Type B pancreatic cell (in vitro differentiated cells): ENCODE data around the gene A1BG. TPM values are rescaled to one million over a fixed set of nuclear protein-coding genes. Genes with fewer than 3 reads are reported as not detected.
A peak's percentile ranks its signal among the peaks of the same experiment; 100 is the strongest.

Experiments
- DNase-seq: peaks from one replicate; pipeline ENCODE4 v3.0.0; 2021; ENCODE audit warnings: mixed read lengths; ENCODE audit not compliant: unreplicated experiment; ENCODE audit errors: extremely low spot score
- H3K27ac Mint-ChIP-seq: 2 replicates; pipeline ENCODE4 v1.8.0; 2021; ENCODE audit warnings: mild to moderate bottlenecking, mixed read lengths
- H3K27me3 Mint-ChIP-seq: 2 replicates; pipeline ENCODE4 v1.8.0; 2021; ENCODE audit warnings: mixed read lengths
- H3K36me3 Mint-ChIP-seq: 2 replicates; pipeline ENCODE4 v1.8.0; 2021; ENCODE audit warnings: mixed read lengths
- H3K4me1 Mint-ChIP-seq: one replicate; pipeline ENCODE4 v1.8.0; 2021; ENCODE audit warnings: mixed read lengths; ENCODE audit not compliant: unreplicated experiment
- H3K4me3 Mint-ChIP-seq: 2 replicates; pipeline ENCODE4 v1.8.0; 2021; ENCODE audit warnings: mild to moderate bottlenecking, mixed read lengths
- H3K9me3 Mint-ChIP-seq: 2 replicates; pipeline ENCODE4 v1.8.0; 2021; ENCODE audit warnings: mixed read lengths
- CTCF ChIP-seq: fragments of 200-600 bp; sonication (generic); conservative IDR thresholded peaks from 2 replicates; pipeline ENCODE4 v1.5.0; 2021; ENCODE audit warnings: antibody characterized with exemption, mild to moderate bottlenecking
- total RNA-seq: library from RNA; stranded (reverse); gene quantifications from 2 replicates; pipeline ENCODE4 v1.2.1, GENCODE V29; 2021; ENCODE audit warnings: low replicate concordance

The A1BG gene
- total RNA-seq, 1 donor from 2014 or later: 11.7 TPM

GRCh38 chr19:58387338-58388174 is 34.3 kb upstream of the A1BG start:
- Mint-ChIP-seq H3K27ac (peak overlapping the region; percentile 99), H3K9me3 (no peaks in the 10 kb centered on the region), H3K27me3 (no peaks in the 10 kb centered on the region), H3K4me1 (peaks cover 11% of the 10 kb centered on the region), H3K36me3 (peaks cover 12% of the 10 kb centered on the region), H3K4me3 (peak overlapping the region; percentile 98)
- no peak for DNase-seq
- no peak for TF ChIP-seq CTCF

DNA sequence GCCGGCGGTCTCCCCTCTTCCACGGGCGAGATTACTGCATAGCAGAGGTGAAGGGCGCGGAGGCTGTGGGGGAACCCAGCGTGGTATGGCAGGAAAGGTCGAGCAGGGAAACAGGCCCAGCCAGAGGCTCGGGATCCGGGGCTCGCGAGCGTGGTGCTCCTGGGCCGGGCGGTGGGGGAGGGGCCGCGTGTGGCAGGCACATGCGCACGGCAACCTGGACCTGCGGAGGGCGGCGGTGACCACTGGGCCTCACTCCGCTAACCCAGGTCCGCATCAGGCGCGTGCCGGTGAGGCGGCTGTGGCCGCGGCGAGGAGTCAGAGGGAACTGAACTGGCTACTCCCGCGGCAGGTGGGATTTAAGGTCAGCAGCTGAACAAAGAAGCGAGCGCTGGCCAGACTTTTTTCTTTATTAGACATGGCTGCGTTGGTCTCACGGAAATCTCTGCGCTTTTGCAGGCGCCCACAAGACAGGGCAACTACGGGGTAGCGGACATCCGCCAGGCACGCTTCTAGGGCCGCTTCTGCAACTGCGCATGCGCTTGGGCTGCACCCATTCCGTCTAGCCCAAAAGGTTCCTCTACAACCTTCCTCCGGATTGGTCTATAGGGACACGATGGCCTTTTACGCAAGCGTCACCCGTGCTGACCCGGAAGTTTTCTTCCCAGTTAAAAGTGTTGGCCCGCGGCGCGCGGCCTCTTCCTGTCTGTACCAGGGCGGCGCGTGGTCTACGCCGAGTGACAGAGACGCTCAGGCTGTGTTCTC is 33.5 kb upstream of the A1BG start, which contains the start of gene RPS5:
Gene RPS5 (plus strand): TSS at position 694 of the 762 bp plus-strand sequence. CDS start 869 bp downstream, outside the sequence.
- H3K27me3 Mint-ChIP-seq: no peaks in the 10 kb centered on the region
- H3K27ac Mint-ChIP-seq: peak within 1 kb of the TSS; percentile 99
- H3K9me3 Mint-ChIP-seq: no peaks in the 10 kb centered on the region

DNA sequence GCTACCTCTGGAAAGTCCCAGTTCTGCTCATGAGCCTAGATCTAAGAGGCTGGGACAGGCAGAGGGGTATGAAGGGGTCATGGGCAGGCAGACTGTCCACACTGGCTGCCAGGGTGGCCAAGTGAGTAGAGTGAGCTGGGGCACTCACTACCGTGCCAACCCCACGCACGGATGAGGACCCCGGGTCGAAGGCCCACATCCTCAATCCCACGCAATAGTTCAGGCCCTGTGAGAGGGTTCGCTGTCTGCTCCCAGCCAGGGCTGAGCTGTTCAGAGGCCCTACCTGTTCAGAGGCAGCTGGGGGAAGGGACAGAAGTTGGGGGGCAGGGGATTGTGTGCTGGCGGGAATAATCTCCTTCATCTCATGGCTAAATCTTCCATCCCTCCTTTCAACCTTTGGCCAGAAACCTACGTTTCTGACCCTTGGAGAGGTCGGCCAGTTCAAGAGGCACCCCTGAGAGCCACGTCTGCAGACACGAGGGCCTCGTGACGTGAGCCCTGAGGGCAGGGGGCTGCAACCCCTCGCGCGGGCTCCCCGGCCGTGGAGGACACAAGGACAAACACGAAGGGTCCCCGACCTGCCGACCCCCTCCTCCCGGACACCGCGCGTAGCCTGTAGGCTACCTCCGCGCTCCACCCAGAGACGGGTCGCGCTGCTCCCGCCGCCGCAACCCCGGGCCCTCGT is 32.7 kb upstream of the A1BG start:
- Mint-ChIP-seq H3K4me3 (peak overlapping the region; percentile 98), H3K9me3 (no peaks in the 10 kb centered on the region), H3K36me3 (peaks cover 12% of the 10 kb centered on the region), H3K27me3 (no peaks in the 10 kb centered on the region), H3K4me1 (peaks cover 11% of the 10 kb centered on the region), H3K27ac (peak overlapping the region; percentile 99)
- TF ChIP-seq CTCF: no peak
- DNase-seq: no peak

More for the DNA sequence above, 33.5 kb upstream of the A1BG start, which contains the start of gene RPS5:
- Mint-ChIP-seq H3K36me3 (peaks cover 12% of the 10 kb centered on the region), H3K4me1 (peaks cover 11% of the 10 kb centered on the region), H3K4me3 (peak within 1 kb of the TSS; percentile 98)
- no peak for TF ChIP-seq CTCF
- peak; percentile 95 for DNase-seq

- DNase-seq: no peak
- H3K4me3 Mint-ChIP-seq: peak overlapping the region; percentile 98
- H3K4me1 Mint-ChIP-seq: peaks cover 11% of the 10 kb centered on the region
- peaks cover 8% of the 10 kb centered on the region for H3K36me3 Mint-ChIP-seq
- TF ChIP-seq CTCF: no peak
- peak overlapping the region; percentile 99 for H3K27ac Mint-ChIP-seq
- H3K27me3 Mint-ChIP-seq: no peaks in the 10 kb centered on the region
- no peaks in the 10 kb centered on the region for H3K9me3 Mint-ChIP-seq
These were observed 32.1 kb upstream of the A1BG start for GRCh38 chr19:58385313-58385890.

- H3K9me3 Mint-ChIP-seq: no peaks in the 10 kb centered on the region
- no peak for DNase-seq
- no peak overlapping the region for H3K27ac Mint-ChIP-seq
- peak overlapping the region; percentile 71 for H3K4me3 Mint-ChIP-seq
- H3K4me1 Mint-ChIP-seq: peaks cover 7% of the 10 kb centered on the region
- no peaks in the 10 kb centered on the region for H3K36me3 Mint-ChIP-seq
- no peak for TF ChIP-seq CTCF
- no peaks in the 10 kb centered on the region for H3K27me3 Mint-ChIP-seq
These were observed 29.8 kb upstream of the A1BG start for GRCh38 chr19:58382997-58383603.
